HG02610 (cell line): ENCODE measurements around the gene TDRD12.
"Not testable (repeated sequence)": the region's sequence is repeated elsewhere in the genome, so short reads cannot be mapped to it uniquely, and the experiment has no call there.

Source experiments
- ATAC-seq: cut with Tn5 transposase; IDR thresholded peaks from one replicate; pipeline ENCODE4 v1.9.1; 2021; ENCODE audit warnings: mild to moderate bottlenecking, moderate library complexity; ENCODE audit not compliant: unreplicated experiment

The TDRD12 gene

GRCh38 chr19:32746631-32747196, 27.1 kb downstream of the TDRD12 start:
- not testable (repeated sequence) for ATAC-seq

DNA sequence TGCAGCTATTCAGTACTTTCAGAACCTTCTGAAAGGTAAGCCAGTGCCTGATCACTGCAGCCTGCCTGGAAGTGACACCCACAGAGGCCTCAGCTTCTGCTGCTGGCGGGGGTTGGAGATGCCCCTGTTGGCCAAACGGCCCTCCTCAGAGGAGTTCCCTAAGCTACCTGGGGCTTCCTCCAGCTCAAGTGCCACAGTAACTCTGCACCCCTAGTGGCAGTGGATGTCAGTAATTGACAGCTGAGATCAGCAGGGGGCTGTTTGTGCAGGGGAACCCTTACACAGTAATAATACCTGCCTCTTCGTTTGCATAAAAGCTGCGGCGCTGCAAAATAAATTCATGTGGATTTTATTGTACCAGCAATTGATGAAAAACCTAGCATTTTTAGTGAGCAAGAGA, 28.9 kb downstream of the TDRD12 start:
- no peak for ATAC-seq

DNA sequence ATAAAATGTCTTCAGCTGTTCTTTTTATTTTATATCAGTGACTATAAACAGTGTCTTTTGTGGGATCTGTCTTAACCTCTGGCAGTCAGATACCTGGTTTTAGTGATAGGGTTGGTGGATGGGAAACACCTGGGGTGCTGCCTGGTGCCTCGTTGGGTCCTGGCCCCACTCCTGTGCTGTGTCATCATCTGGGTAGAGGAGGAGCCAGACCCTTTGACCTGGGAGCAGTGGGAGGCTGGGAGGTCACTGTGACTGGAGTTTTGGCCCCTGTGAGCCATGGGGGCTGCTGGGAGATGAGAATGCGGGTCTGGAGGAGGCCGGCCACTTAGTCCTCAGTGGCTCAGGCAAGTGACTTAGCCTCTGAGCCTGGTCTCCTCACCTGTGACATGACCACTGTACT, 29.4 kb downstream of the TDRD12 start:
- ATAC-seq: no peak

DNA sequence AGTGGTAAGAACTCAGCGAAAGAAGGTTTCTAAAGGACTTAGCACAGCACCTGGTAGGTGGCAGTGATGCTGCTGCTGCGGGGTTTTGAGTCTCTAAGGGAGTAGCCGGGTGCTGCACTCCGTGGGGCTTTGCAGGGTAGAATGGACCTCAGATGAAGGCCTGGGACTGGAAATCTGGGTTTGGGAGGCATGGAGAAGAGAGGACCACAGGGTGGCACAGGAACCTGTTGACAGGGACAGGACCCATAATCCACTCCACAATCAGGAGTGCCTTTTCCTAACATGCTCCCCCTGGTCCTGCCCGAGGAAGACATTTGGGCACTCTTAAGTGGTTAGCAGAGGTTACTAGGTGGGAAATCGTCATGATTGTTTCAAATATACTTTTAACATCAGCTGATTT, 29.8 kb downstream of the TDRD12 start:
- ATAC-seq: no peak

DNA sequence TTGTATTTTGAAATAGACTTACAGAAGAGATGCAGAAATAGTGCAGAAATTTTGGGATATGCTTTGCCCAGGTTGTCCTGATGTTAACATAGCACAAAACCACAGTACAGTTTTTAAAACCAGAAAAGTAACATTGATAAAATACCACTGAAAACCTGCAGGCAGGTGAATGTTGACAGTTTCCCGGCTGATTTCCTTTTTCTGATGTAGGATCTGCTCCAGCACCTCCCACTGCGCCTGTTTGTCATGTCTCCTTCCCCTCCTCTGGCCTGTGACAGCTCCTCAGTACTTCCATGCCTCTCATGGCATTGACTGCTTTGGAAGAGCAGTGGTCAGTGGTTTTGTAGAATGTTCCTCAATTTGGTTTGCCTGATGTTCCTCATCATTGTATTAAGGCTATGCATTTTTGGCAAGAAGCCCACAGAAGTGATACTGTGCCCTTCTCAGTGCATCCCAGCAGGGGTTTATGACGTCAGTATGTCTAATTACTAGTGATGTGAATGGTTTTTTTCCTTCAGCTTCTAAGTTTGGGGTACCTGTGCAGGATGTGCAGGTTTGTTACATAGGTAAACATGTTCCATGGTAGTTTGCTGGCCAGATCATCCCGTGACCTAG, 31.0 kb downstream of the TDRD12 start:
- ATAC-seq: no peak

DNA sequence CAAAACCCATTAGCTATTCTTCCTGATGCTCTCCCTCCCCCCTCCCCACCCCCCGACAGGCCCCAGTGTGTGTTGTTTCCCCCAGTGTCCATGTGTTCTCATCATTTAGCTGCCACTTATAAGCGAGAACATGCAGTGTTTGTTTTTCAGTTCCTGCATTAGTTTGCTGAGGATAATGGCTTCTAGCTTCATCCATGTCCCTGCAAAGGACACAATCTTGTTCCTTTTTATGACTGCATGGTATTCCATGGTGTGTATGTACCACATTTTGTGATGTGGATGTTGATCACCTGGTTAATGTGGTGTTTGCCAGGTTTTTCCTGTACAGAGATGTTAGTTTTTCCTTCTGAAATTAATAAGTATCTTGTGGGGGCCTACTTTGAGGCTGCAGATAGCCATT, 31.5 kb downstream of the TDRD12 start:
- ATAC-seq: no peak

GRCh38 chr19:32757189-32757588, 37.6 kb downstream of the TDRD12 start:
- no peak for ATAC-seq

GRCh38 chr19:32765365-32765764, 45.8 kb downstream of the TDRD12 start:
- ATAC-seq: not testable (repeated sequence)

DNA sequence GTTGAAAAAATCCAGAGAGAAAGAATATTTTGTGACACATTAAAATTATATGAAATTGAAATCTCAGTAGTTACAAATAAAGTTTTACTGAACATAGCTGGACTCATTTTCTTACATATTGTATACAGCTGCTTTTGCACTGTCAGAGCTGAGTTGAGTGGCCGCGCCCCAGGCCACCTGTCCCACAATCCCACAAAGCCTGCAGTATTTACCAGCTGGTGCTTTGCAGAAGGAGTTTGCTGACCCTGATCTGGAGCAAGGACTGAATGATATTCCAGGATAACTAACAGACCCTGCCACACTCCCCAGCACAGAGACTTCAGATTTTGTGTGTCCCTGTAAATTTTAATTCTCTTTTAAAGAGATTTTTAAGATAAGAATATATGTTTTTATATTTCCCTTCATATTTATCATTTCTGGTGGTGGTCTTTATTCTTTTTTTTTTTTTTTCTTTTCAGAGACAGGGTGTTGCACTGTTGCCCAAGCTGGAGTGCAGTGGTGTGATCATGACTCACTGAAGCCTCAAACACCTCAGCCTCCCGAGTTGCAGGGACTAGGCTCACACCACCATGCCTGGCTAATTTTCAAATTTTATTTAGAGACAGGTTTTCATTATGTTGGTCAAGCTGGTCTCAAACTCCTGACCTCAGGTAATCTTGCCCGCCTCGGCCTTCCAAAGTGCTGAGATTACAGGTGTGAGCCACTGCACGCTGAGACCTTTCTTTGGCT, 48.5 kb downstream of the TDRD12 start:
- no peak for ATAC-seq

GRCh38 chr19:32771596-32771995, 52.0 kb downstream of the TDRD12 start:
- ATAC-seq: no peak

DNA sequence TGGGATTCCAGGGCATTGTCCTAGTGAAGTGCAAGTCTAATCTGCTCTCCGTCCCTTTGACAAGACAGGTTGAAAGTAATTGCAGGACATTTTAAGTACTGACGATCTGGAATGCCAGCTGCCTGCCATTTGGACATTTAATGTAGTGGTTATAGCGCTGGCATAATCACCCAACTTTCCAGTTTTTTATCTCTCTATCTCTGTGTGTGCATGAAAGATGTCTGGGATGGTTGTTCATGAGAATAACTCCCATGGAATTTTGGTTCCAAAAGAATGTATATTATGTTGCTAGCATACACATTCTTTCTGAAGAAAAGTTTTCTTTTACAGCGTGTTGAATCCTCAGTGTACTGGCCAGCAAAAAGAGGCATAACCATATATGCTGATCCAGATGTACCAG, 53.6 kb downstream of the TDRD12 start:
- no peak for ATAC-seq

GRCh38 chr19:32779082-32779481, 59.5 kb downstream of the TDRD12 start:
- no peak for ATAC-seq

- ATAC-seq: no peak
These were observed 61.7 kb downstream of the TDRD12 start for GRCh38 chr19:32781280-32781679.

DNA sequence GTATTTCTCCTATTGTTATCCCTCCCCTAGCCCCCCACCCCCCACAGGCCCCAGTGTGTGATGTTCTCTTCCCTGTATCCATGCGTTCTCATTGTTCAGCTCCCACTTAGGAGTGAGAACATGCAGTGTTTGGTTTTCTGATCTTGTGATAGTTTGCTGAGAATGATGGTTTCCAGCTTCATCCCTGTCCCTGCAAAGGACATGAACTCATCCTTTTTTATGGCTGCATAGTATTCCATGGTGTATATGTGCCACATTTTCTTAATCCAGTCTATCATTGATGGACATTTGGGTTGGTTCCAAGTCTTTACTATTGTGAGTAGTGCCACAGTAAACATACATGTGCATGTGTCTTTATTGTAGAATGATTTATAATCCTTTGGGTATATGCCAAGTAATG, 62.5 kb downstream of the TDRD12 start:
- ATAC-seq: not testable (repeated sequence)

GRCh38 chr19:32787161-32787813, 67.7 kb downstream of the TDRD12 start:
- ATAC-seq: not testable (repeated sequence)

DNA sequence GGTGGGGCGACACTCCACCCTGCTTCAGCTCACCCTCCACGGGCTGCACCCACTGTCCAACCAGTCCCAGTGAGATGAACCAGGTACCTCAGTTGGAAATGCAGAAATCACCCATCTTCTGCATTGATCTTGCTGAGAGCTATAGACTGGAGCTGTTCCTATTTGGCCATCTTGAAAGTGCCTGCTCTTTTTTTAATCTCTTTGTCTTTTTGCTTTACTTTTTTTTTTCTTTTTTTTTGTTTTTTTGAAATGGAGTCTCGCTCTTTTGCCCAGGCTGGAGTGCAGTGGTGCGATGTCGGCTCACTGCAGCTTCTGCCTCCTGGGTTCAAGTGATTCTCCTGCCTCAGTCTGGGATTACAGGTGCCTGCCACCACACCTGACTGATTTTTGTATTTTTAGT, 68.3 kb downstream of the TDRD12 start:
- not testable (repeated sequence) for ATAC-seq

DNA sequence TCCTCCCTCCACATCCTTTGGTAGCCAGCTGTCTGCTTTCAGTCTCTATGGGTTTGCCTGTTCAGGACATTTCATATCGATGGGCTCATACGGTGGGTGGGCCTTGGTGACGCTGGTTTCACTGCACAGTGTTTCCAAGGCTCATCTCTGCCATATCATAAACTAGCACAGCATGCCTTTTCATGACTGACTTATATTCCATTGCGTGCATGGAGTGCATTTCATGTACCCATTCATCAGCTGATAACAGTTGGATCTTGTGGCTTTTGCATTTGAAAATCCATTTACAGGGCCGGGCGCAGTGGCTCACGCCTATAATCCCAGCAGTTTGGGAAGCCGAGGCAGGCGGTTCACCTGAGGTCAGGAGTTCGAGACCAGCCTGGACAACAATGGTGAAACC, 69.9 kb downstream of the TDRD12 start:
- no peak for ATAC-seq

DNA sequence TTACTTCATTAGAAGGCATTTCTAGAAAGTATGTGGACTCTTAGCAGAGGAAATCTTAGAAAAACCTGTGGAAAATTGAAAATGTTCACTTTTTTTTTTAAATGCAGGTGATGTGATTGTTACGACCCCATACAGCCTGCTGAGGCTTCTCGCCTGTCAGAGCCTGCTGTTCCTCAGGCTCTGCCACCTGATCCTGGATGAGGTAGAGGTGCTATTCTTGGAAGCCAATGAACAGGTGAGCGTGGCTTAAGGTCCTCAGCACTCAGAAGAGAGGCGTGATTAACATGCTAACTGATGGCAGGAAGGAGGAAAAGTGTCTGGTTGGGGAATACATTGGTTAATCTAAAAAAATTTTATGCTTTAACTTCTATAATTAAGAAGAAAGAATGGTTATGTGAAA, 78.6 kb downstream of the TDRD12 start:
- no peak for ATAC-seq

DNA sequence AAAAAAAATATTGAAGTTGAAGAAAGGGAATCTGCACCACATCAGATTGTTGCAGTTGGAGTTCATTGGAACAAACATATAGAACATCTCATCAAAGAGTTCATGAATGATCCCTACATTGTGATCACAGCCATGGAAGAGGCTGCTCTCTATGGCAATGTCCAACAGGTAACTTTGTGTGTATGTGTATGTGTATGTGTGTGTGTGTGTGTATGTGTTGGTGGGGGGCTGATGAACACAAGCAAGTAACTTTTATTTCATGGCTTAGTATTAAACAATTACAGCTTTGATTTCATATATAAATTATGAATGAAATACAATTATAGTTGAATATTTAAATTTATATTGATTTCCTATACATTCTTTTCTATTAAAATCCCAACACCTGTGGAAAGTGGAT, 80.6 kb downstream of the TDRD12 start:
- ATAC-seq: no peak

DNA sequence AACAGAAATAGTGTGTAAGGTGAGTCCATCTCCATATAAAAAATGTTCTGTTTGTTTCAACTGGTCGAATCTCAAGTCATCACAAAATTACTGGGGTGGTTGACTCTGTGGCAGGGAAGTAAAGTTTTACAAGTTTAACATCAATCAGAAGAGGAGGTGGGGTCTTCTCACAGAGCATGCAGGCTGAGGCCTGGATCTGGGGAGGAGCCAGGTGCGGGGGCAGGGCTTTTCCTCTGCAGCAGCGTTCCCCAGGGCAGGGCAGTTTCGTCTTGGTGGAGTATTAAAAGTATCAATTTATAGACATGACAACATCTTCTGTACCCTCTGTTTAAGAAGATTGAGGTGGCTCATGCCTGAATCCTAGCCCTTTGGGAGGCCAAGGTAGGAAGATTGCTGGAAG, 81.2 kb downstream of the TDRD12 start:
- ATAC-seq: no peak

- no peak for ATAC-seq
These were observed 83.3 kb downstream of the TDRD12 start for GRCh38 chr19:32802840-32803239.

DNA sequence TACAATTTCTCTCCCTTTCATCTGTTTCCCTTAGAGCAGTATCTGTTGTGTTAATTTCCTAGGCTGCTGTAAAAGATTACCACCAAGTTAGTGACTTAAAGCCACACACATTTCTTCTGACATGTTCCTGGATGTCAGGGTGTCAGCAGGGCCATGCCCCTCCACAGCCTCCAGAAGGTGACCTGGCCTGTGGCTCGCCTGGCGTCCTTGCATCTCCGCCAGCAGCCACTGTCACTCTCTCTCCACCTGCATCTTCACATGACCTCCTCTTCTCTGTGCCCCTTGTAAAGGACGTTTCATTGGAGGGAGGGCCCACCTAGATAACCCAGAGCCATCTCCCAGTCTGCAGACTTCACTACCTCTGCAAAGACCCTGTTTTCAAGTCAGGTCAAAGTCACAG, 88.7 kb downstream of the TDRD12 start:
- ATAC-seq: no peak
